Tibial nerve (tissue), 4 donors: ENCODE results near the gene ZNF263.

Experiments used
- CTCF ChIP-seq, 5 experiments: fragments of 200-600 bp in 3 of 5; fragments of 450-650 bp in 2 of 5; sonication (generic) in 3 of 5; IDR thresholded peaks; one replicate each; pipeline ENCODE4 v1.5.1; 2016 to 2019; ENCODE audit warnings: antibody characterized with exemption in 5 of 5, mild to moderate bottlenecking in 3 of 5, moderate library complexity in 2 of 5
- EP300 ChIP-seq, 2 donors: sonication (generic); formaldehyde crosslinking; IDR thresholded peaks; one replicate each; pipeline ENCODE4 v1.6.1; 2017; ENCODE audit warnings: antibody characterized with exemption in 2 of 2, mild to moderate bottlenecking in 1 of 2
- POLR2A ChIP-seq, 2 donors: fragments of 450-650 bp; IDR thresholded peaks; one replicate each; pipeline ENCODE4 v1.6.1; 2017; ENCODE audit warnings: antibody characterized with exemption in 2 of 2, mild to moderate bottlenecking in 2 of 2, moderate library complexity in 2 of 2

GRCh38 chr16:3274947-3275346 is 8.3 kb upstream of the ZNF263 start:
- TF ChIP-seq CTCF (IDR thresholded peaks at IDR 0.05), result no peak
- TF ChIP-seq POLR2A (IDR thresholded peaks at IDR 0.05), result no peak
- no peak for TF ChIP-seq EP300 (IDR thresholded peaks at IDR 0.05)
